ENCODE results near the gene FLRT2. TPM values are rescaled to one million over a fixed set of nuclear protein-coding genes. Genes with fewer than 3 reads are reported as not detected.

FLRT2 gene
- total RNA-seq, 1 experiment from 2014 or later, result 0.17 TPM

GRCh38 chr14:85578357-85578756, 48.4 kb downstream of the FLRT2 start:
- Histone ChIP-seq H3K4me1 (ENCODE audit: control insufficient read depth in 1 of 2, insufficient read depth in 2 of 2, low read length in 2 of 2) (no peaks in the 10 kb centered on the region), H3K36me3 (ENCODE audit: control insufficient read depth in 1 of 2, insufficient read depth in 2 of 2, low read length in 2 of 2) (no peaks in the 10 kb centered on the region), H3K9me2 (ENCODE audit: insufficient read depth) (no peaks in the 10 kb centered on the region), H3K27me3 (ENCODE audit: insufficient read depth, low read length) (no peaks in the 10 kb centered on the region), H2AFZ (ENCODE audit: low read depth, low read length, poor library complexity, severe bottlenecking) (no peak overlapping the region), H3K4me3 (replicated peaks in 1 of 2; ENCODE audit: low read depth in 1 of 2, low read length in 2 of 2) (no peak overlapping the region), H3K4me2 (ENCODE audit: low read length) (no peak overlapping the region), H3K9me3 (ENCODE audit: control insufficient read depth in 1 of 2, insufficient read depth in 1 of 2, low read depth in 1 of 2, low read length in 2 of 2) (peaks cover 15 to 16% of the 10 kb centered on the region in 2 experiments; a peak in 2 of 4 replicates), H3K79me2 (ENCODE audit: insufficient read depth, low read length) (no peaks in the 10 kb centered on the region), H3K27ac (ENCODE audit: low read depth, low read length) (no peak overlapping the region), H3K9ac (ENCODE audit: low read length) (no peak overlapping the region), H4K20me1 (ENCODE audit: insufficient read depth) (no peaks in the 10 kb centered on the region)
- no peak for DNase-seq (ENCODE audit: low read depth, low spot score)
- POLR2A ChIA-PET, result no interaction called here
- BruUV-seq (replicated peaks), result no TSS peak
- TF ChIP-seq, protein P1, sequence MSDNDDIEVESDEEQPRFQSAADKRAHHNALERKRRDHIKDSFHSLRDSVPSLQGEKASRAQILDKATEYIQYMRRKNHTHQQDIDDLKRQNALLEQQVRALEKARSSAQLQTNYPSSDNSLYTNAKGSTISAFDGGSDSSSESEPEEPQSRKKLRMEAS (IDR thresholded peaks at IDR 0.05), result no peak
- RAD21 ChIA-PET (ENCODE audit: low non-redundant PET in 1 of 2, low total read pairs in 2 of 2, uncharacterized antibody in 2 of 2, unreplicated experiment in 2 of 2), result no interaction called here
- ATAC-seq, result no peak
- intact Hi-C loops (cut with micrococcal nuclease), result no loop called here
- CTCF ChIA-PET, result no interaction called here

DNA sequence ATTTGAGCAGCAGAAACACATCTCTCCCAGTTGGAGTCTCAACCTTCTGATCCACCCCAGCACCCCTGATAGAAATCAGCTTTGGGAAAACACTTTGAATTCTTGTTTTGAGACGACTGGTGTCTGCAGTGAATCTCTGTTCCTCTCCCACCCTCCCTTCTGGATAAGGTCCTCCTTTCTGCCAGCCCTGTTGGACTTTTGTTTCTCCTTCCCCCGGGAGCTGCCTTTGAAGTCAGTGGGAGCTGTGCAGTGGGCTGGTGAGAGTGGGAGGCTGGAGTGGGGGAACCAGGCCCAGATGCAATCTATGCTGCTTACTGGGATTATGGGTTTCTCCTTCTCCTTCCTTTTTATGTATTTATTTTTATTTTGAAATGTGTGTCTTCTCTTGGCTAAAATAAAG, 49.0 kb downstream of the FLRT2 start:
- RAD21 ChIA-PET (ENCODE audit: low non-redundant PET in 1 of 2, low total read pairs in 2 of 2, uncharacterized antibody in 2 of 2, unreplicated experiment in 2 of 2), result no interaction called here
- no peak for DNase-seq (ENCODE audit: low read depth, low spot score)
- H3K79me2 ChIP-seq (ENCODE audit: insufficient read depth, low read length), result no peaks in the 10 kb centered on the region
- TF ChIP-seq, protein P2, sequence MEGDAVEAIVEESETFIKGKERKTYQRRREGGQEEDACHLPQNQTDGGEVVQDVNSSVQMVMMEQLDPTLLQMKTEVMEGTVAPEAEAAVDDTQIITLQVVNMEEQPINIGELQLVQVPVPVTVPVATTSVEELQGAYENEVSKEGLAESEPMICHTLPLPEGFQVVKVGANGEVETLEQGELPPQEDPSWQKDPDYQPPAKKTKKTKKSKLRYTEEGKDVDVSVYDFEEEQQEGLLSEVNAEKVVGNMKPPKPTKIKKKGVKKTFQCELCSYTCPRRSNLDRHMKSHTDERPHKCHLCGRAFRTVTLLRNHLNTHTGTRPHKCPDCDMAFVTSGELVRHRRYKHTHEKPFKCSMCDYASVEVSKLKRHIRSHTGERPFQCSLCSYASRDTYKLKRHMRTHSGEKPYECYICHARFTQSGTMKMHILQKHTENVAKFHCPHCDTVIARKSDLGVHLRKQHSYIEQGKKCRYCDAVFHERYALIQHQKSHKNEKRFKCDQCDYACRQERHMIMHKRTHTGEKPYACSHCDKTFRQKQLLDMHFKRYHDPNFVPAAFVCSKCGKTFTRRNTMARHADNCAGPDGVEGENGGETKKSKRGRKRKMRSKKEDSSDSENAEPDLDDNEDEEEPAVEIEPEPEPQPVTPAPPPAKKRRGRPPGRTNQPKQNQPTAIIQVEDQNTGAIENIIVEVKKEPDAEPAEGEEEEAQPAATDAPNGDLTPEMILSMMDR (IDR thresholded peaks at IDR 0.05 in 2 of 3, conservative IDR thresholded peaks at IDR 0.05 in 1 of 3; ENCODE audit: borderline replicate concordance in 1 of 3, insufficient read depth in 1 of 3, low read depth in 2 of 3, low read length in 2 of 3), result no peak
- TF ChIP-seq CBX3 (IDR thresholded peaks at IDR 0.05; ENCODE audit: low read depth) (no peak), TCF7L2 (IDR thresholded peaks at IDR 0.05; ENCODE audit: borderline replicate concordance, extremely low read depth, insufficient read depth, insufficient read length) (no peak), YY1 (IDR thresholded peaks at IDR 0.05; ENCODE audit: extremely low read depth, insufficient replicate concordance, low read depth, low read length) (no peak), ATF3 (IDR thresholded peaks at IDR 0.05) (no peak), EGR1 (IDR thresholded peaks at IDR 0.05; ENCODE audit: low read depth) (no peak)
- no peak overlapping the region for H3K4me2 ChIP-seq (ENCODE audit: low read length)
- CTCF ChIA-PET, result no interaction called here
- intact Hi-C loops (cut with micrococcal nuclease), result no loop called here
- no peak overlapping the region for H2AFZ ChIP-seq (ENCODE audit: low read depth, low read length, poor library complexity, severe bottlenecking)
- H3K36me3 ChIP-seq (ENCODE audit: control insufficient read depth in 1 of 2, insufficient read depth in 2 of 2, low read length in 2 of 2), result no peaks in the 10 kb centered on the region
- no peak overlapping the region for H3K27ac ChIP-seq (ENCODE audit: low read depth, low read length)
- no peaks in the 10 kb centered on the region for H4K20me1 ChIP-seq (ENCODE audit: insufficient read depth)
- H3K9me3 ChIP-seq (ENCODE audit: control insufficient read depth in 1 of 2, insufficient read depth in 1 of 2, low read depth in 1 of 2, low read length in 2 of 2), result peaks cover 11 to 15% of the 10 kb centered on the region in 2 experiments; a peak in 2 of 4 replicates
- no peak for ATAC-seq
- H3K9me2 ChIP-seq (ENCODE audit: insufficient read depth), result no peaks in the 10 kb centered on the region
- POLR2A ChIA-PET, result no interaction called here
- H3K9ac ChIP-seq (ENCODE audit: low read length), result no peak overlapping the region
- H3K4me3 ChIP-seq (replicated peaks in 1 of 2; ENCODE audit: low read depth in 1 of 2, low read length in 2 of 2), result no peak overlapping the region
- H3K4me1 ChIP-seq (ENCODE audit: control insufficient read depth in 1 of 2, insufficient read depth in 2 of 2, low read length in 2 of 2), result no peaks in the 10 kb centered on the region
- BruUV-seq (replicated peaks), result no TSS peak
- no peaks in the 10 kb centered on the region for H3K27me3 ChIP-seq (ENCODE audit: insufficient read depth, low read length)

Measured in HCT116 (cell line).